Jurkat, Clone E6-1 (cell line): ENCODE measurements around the gene MPC1. TPM values are rescaled to one million over a fixed set of nuclear protein-coding genes. Genes with fewer than 3 reads are reported as not detected.
A peak's percentile ranks its signal among the peaks of the same experiment; 100 is the strongest.

ENCODE experiments used
- DNase-seq: peaks from one replicate; pipeline ENCODE4 v3.0.0-alpha.2; 2011; ENCODE audit warnings: low read depth, low spot score
- H3K4me3 ChIP-seq: 2 replicates; pipeline ENCODE4 v1.5.1; 2011; ENCODE audit warnings: mild to moderate bottlenecking, low read length, control low read depth, moderate library complexity
- polyA plus RNA-seq: library from polyadenylated mRNA; unstranded; fragments of >200 nt; gene quantifications from one replicate; pipeline ENCODE4 v1.2.1, GENCODE V29; 2012; ENCODE audit warnings: missing spikeins; ENCODE audit not compliant: insufficient read length, insufficient read depth

The MPC1 gene
- 81.4 TPM for polyA plus RNA-seq

- peak; percentile 88 for DNase-seq
- H3K4me3 ChIP-seq, result peak within 1 kb of the TSS; percentile 85
Measured at GRCh38 chr6:166382933-166383801, at the start of gene MPC1. TSS of gene MPC1 (minus strand) at chr6:166382940. CDS start at chr6:166382876, 64 bp downstream.

DNA sequence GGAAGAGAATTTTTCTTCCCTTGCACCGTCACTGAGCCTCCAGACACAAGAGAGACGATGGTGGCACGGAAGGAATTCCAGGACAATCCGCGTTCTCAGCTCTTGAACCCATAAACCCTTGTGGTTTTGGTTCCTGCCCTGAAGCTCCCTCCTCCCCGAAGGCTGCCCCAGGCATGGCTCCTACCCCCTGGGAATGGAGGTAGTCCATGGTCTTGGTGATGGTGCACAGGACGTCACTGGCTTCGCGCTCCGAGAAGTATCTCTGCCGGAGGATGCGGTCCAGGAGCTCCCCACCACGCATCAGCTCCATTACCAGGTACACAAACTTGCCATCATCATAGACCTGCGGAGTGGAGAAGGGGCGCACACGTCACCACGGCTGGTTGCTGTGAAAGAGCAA is 47.5 kb upstream of the MPC1 start:
- no peak overlapping the region for H3K4me3 ChIP-seq

GRCh38 chr6:166424431-166424830 is 41.7 kb upstream of the MPC1 start:
- DNase-seq, result no peak
- H3K4me3 ChIP-seq, result no peak overlapping the region

More for the DNA sequence above, 47.5 kb upstream of the MPC1 start:
- DNase-seq, result no peak

- no peak overlapping the region for H3K4me3 ChIP-seq
- DNase-seq, result no peak
Measured at GRCh38 chr6:166423781-166424180, 41.0 kb upstream of the MPC1 start.

GRCh38 chr6:166423051-166423745 is 40.5 kb upstream of the MPC1 start:
- H3K4me3 ChIP-seq, result no peak overlapping the region
- no peak for DNase-seq

DNA sequence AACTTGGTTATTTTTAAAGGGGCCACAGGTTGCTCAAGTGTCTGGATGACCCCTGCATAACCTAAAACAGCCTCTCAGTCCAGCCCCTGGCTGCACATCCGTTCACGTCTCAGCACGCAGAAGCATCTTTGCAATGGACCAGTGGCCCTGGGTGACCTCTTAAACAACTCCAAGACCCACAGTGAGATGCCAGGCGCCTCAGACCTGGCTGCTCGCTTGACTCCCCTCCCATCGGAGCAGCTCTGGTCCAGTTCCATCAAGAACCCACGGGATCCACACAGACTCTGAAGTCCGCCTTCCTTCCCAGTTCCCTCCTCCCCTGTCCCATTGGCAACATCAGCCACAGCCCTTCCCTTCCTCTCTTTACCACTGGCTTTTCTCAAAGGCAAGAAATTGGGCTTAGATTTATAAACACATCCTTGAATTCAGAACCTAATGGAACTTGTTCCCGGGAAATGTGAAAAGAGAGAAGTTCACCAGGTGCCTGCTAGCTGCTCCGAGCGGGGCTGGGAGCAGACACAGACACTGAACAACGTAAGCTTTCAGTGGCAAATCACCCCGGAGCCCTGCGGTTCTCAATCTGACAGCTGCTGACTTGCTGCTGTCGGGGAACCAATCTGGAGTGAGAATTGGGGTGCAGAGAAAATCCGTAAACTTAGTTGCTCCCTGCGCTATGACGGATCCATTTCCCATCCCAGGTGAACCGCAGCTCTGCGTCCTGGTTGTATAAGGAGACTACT is 39.6 kb upstream of the MPC1 start:
- no peak for DNase-seq
- no peak overlapping the region for H3K4me3 ChIP-seq

GRCh38 chr6:166420351-166420750 is 37.6 kb upstream of the MPC1 start:
- no peak for DNase-seq
- H3K4me3 ChIP-seq, result no peak overlapping the region

DNA sequence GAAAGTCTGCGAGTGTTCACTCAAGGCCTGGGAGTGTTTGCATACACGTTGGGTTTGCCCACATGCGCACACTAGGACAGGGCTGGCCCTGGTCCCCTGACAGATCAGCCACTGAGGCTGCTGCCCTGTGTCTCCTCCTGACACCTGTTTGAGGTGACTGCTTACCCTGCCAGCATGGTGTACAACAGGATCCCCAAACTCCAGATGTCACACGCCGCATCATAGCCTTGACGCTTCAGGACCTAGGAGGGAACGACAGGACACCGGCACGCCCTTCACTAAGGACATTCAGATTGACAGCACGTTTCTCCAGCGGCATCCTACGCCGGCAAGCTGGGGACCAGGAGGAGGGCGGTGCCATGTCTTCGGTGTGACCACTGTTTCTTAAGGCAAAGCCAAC is 37.0 kb upstream of the MPC1 start:
- no peak for DNase-seq
- no peak overlapping the region for H3K4me3 ChIP-seq

GRCh38 chr6:166419286-166419685 is 36.5 kb upstream of the MPC1 start:
- peak; percentile 74 for DNase-seq
- H3K4me3 ChIP-seq, result no peak overlapping the region

- DNase-seq, result no peak
- H3K4me3 ChIP-seq, result no peak overlapping the region
Measured at GRCh38 chr6:166418691-166419143, 36.0 kb upstream of the MPC1 start.

- peak; percentile 93 for DNase-seq
- no peak overlapping the region for H3K4me3 ChIP-seq
Measured at GRCh38 chr6:166417285-166417691, 34.5 kb upstream of the MPC1 start.

DNA sequence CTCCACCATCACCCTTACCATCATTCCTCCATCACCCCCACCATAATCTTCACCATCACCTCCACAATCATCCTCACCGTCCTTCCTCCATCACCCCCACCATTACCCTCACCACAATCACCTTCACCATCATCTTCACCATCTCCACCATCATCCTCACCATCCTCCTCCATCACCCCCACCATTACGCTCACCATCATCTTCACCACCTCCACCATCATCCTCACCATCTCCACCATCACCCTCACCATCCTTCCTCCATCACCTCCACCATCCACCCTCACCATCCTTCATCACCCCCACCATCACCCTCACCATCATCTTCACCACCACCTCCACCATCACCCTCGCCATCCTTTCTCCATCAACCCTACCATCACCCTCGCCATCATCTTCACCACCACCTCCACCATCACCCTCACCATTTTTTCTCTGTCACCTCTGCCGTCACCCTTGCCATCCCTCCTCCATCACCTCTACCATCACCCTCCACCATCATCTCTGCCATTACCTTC is 33.1 kb upstream of the MPC1 start:
- no peak overlapping the region for H3K4me3 ChIP-seq
- no peak for DNase-seq

- DNase-seq, result peak; percentile 80
- H3K4me3 ChIP-seq, result no peak overlapping the region
Measured at GRCh38 chr6:166415306-166415705, 32.6 kb upstream of the MPC1 start.

DNA sequence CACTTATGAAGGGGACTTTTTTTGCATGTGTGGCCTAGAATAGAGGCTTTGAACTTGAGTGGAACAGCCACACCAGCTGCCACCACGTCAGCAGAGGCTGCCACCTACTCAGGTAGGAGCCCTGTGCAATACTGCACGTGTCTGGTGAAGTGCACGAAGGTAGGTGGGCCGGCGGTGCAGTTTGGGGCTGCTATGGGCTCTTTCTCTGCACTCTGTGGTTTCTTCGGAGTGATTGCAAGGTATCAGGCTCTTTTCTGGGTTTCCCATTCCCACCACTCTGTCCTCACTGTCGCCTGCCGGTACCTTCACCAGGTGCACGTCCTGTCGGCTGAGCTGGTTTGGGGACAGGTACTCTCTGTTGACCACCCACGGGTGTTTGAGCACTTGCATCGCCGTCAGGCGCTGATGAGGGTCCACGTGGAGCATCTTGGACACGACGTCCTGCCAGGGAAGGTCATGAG is 30.8 kb upstream of the MPC1 start:
- DNase-seq, result no peak
- H3K4me3 ChIP-seq, result no peak overlapping the region

DNA sequence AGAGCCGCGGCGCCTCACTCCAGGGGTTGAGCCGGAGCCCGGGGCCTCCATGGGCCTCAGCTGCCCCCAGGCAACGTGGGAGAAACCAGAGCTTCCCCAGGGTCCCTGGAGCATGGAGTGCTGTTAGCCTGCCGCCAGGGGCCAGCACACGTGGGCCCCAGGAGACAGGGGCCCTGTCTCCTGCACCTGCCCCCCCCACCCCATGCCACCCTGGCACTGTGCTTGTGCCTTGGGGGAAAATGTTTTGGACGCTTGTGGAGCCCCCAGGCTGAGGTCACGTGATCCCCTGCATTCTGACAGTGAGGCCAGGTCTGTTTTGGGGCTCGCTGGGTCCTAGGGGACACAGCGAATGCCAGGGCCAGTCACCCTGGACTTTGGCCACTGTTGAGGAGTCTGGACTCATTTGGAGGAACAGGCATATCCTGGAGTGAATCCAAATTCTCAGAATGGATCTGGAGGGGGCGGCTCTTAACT is 30.2 kb upstream of the MPC1 start:
- no peak overlapping the region for H3K4me3 ChIP-seq
- DNase-seq, result no peak

GRCh38 chr6:166412156-166412910 is 29.6 kb upstream of the MPC1 start:
- no peak for DNase-seq
- H3K4me3 ChIP-seq, result peak overlapping the region; percentile 20; the same call in 1 of the 2 replicates

DNA sequence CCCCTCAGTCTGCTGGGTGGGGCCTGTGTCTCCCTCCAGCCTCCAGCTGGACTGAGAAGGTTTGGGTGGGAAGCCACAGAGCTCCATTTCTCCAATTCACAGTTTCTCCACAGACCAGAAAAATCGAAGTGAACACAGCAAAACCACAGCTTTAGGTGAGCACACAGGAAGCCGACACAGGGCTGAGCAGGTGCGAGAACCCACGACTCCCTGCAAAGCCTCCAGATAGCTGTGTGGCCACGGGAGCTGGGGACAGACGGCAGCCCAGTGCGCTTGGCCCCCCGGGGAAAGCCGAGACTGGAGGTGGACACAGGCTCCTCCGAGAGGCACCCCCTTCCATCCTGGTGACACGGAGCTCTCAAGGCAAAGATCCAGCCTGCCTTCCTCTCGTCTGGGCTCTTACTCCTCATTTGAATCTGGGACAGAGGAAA is 29.0 kb upstream of the MPC1 start:
- peak overlapping the region; percentile 20 for H3K4me3 ChIP-seq
- peak; percentile 81 for DNase-seq

DNA sequence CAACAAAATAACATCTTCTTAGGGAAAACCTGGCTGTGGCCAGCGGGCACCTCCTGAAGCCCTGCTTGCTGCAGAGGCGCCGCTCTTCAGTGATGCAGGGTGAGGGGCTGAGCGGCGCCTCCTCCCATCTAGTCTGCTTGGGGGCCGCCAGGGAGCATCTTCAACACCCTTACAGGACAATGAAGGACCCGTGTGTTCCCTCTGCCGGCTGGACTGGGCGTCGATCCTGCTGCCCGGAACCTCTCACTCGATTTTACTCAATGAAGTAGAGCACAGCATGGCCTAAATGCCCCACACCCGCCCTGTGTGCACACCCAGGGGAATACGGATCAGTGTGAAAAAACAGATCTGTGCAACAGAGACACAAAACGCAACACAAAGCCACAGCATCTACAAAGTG is 28.5 kb upstream of the MPC1 start:
- no peak for DNase-seq
- H3K4me3 ChIP-seq, result peak overlapping the region; percentile 20
